H1 (cell line): ENCODE measurements around the gene SLC39A7. TPM values are rescaled to one million over a fixed set of nuclear protein-coding genes. Genes with fewer than 3 reads are reported as not detected.

ENCODE experiments used
- CTCF ChIA-PET: fragments of 300-600 bp; sonication (Branson Sonifier 250); formaldehyde crosslinking; loops from one replicate; lab custom pipeline; 2021; ENCODE audit not compliant: partially characterized antibody; lab: Charles Lee
- POLR2A ChIA-PET: fragments of 300-600 bp; sonication (Branson Sonifier 250); formaldehyde crosslinking; loops from one replicate; lab custom pipeline; 2021; ENCODE audit warnings: inconsistent platforms; ENCODE audit not compliant: partially characterized antibody; lab: Charles Lee
- DNase-seq, 2 experiments: peaks; one replicate each; pipeline versions ENCODE4 v3.0.0 to v3.0.0-alpha.2; 2010 to 2022; ENCODE audit warnings: low spot score in 2 of 2, low read depth in 1 of 2, mixed read lengths in 1 of 2
- FAIRE-seq: peaks from 2 replicates; lab custom pipeline; 2011; peaks lifted over from hg19 to GRCh38; lab: Jason Lieb, UNC
- H2AFZ ChIP-seq: 2 replicates; pipeline ENCODE4 v1.8.1; 2012; ENCODE audit warnings: low read length, inconsistent platforms
- H2AK5ac ChIP-seq: 2 replicates; pipeline ENCODE4 v1.6.1; 2013; ENCODE audit warnings: low read depth, low read length
- H2BK120ac ChIP-seq: replicated peaks from 2 replicates; pipeline ENCODE3; 2013; ENCODE audit warnings: low read depth, low read length, inconsistent platforms
- H2BK12ac ChIP-seq: 2 replicates; pipeline ENCODE4 v1.6.1; 2013; ENCODE audit warnings: low read depth, low read length
- H2BK15ac ChIP-seq: 2 replicates; pipeline ENCODE4 v1.6.1; 2013; ENCODE audit warnings: low read length
- H2BK20ac ChIP-seq: 2 replicates; pipeline ENCODE4 v1.6.1; 2013; ENCODE audit warnings: low read length
- H2BK5ac ChIP-seq: 2 replicates; pipeline ENCODE4 v1.6.1; 2013; ENCODE audit warnings: low read depth, low read length
- H3K14ac ChIP-seq: 2 replicates; pipeline ENCODE4 v1.6.1; 2013; ENCODE audit warnings: inconsistent platforms; ENCODE audit not compliant: insufficient read length
- H3K18ac ChIP-seq: 2 replicates; pipeline ENCODE4 v1.6.1; 2013; ENCODE audit warnings: low read length; ENCODE audit errors: extremely low read depth
- H3K23ac ChIP-seq: 2 replicates; pipeline ENCODE4 v1.6.1; 2013; ENCODE audit warnings: inconsistent platforms; ENCODE audit not compliant: insufficient read length
- H3K23me2 ChIP-seq: 2 replicates; pipeline ENCODE4 v1.6.1; 2013; ENCODE audit warnings: low read depth, low read length
- H3K27ac ChIP-seq: 2 replicates; pipeline ENCODE4 v1.6.1; 2011; ENCODE audit warnings: low read depth, low read length, inconsistent platforms
- H3K27me3 ChIP-seq, 4 experiments: replicated peaks in 1 of 4; 1 replicate in 1 of 4; 2 replicates in 3 of 4; pipeline versions ENCODE4 v1.6.1 to v1.8.1; 2011 to 2013; ENCODE audit warnings: low read length in 3 of 4, mild to moderate bottlenecking in 3 of 4, inconsistent platforms in 2 of 4, mixed read lengths in 2 of 4, moderate library complexity in 1 of 4; ENCODE audit not compliant: control insufficient read depth in 3 of 4, insufficient read depth in 3 of 4; ENCODE audit errors: extremely low read depth in 1 of 4
- H3K36me3 ChIP-seq, 4 experiments: 2 replicates each; pipeline versions ENCODE4 v1.6.1 to v1.8.1; 2011 to 2013; ENCODE audit warnings: mild to moderate bottlenecking in 4 of 4, low read length in 3 of 4, moderate library complexity in 2 of 4, control low read depth in 1 of 4, inconsistent platforms in 1 of 4; ENCODE audit not compliant: insufficient read depth in 4 of 4, control insufficient read depth in 2 of 4
- H3K4ac ChIP-seq: replicated peaks from 2 replicates; pipeline ENCODE3; 2013; ENCODE audit warnings: low read length, low read depth, mixed read lengths, inconsistent platforms; ENCODE audit not compliant: insufficient read length
- H3K4me1 ChIP-seq, 4 experiments: replicated peaks in 1 of 4; 1 replicate in 1 of 4; 2 replicates in 3 of 4; pipeline versions ENCODE4 v1.6.1 to v1.8.1; 2011 to 2013; ENCODE audit warnings: low read length in 3 of 4, inconsistent platforms in 2 of 4, mixed read lengths in 1 of 4; ENCODE audit not compliant: insufficient read depth in 4 of 4, control insufficient read depth in 3 of 4
- H3K4me2 ChIP-seq, 2 experiments: 2 replicates each; pipeline versions ENCODE4 v1.6.1 to v1.8.1; 2011 to 2013; ENCODE audit warnings: low read depth in 2 of 2, low read length in 2 of 2, control low read depth in 1 of 2, inconsistent platforms in 1 of 2, mild to moderate bottlenecking in 1 of 2; ENCODE audit not compliant: insufficient read depth in 1 of 2
- H3K4me3 ChIP-seq, 4 experiments: fragments of 200-600, 300-600 bp in 1 of 4; sonication (generic), shearing (Covaris generic), sonication (Bioruptor Twin) in 1 of 4; 2 replicates each; pipeline versions ENCODE4 v1.5.1 to v1.8.1; 2011 to 2016; ENCODE audit warnings: low read length in 4 of 4, low read depth in 3 of 4, control low read depth in 2 of 4, inconsistent platforms in 2 of 4, mild to moderate bottlenecking in 2 of 4, mixed read lengths in 1 of 4, moderate library complexity in 1 of 4; ENCODE audit not compliant: insufficient read depth in 2 of 4; ENCODE audit errors: extremely low read depth in 1 of 4
- H3K56ac ChIP-seq: replicated peaks from 2 replicates; pipeline ENCODE3; 2013; ENCODE audit warnings: low read depth, mild to moderate bottlenecking, mixed read lengths, low read length, inconsistent platforms; ENCODE audit not compliant: insufficient read length
- H3K79me1 ChIP-seq: 2 replicates; pipeline ENCODE4 v1.6.1; 2013; ENCODE audit warnings: low read depth, low read length, control low read depth
- H3K79me2 ChIP-seq, 2 experiments: 2 replicates each; pipeline versions ENCODE4 v1.6.1 to v1.8.1; 2012 to 2013; ENCODE audit warnings: low read length in 2 of 2, mild to moderate bottlenecking in 2 of 2, inconsistent platforms in 1 of 2; ENCODE audit not compliant: insufficient read depth in 2 of 2, control insufficient read depth in 1 of 2
- H3K9ac ChIP-seq, 4 experiments: replicated peaks in 1 of 4; 1 replicate in 1 of 4; 2 replicates in 3 of 4; pipeline versions ENCODE4 v1.6.1 to v1.8.1; 2011 to 2013; ENCODE audit warnings: low read depth in 3 of 4, low read length in 3 of 4, control low read depth in 2 of 4, mild to moderate bottlenecking in 2 of 4, moderate library complexity in 2 of 4, inconsistent platforms in 1 of 4; ENCODE audit errors: extremely low read depth in 1 of 4
- H3K9me3 ChIP-seq, 2 experiments: 2 replicates each; pipeline versions ENCODE4 v1.6.1 to v1.8.1; 2012 to 2013; ENCODE audit warnings: mild to moderate bottlenecking in 2 of 2, moderate library complexity in 2 of 2, control low read depth in 1 of 2, inconsistent platforms in 1 of 2, low read depth in 1 of 2, low read length in 1 of 2, mixed read lengths in 1 of 2; ENCODE audit not compliant: insufficient read depth in 2 of 2
- H4K20me1 ChIP-seq, 2 experiments: replicated peaks in 1 of 2; 2 replicates each; pipeline versions ENCODE3 to v1.8.1; 2011 to 2013; ENCODE audit warnings: inconsistent platforms in 2 of 2, low read length in 2 of 2, mild to moderate bottlenecking in 1 of 2; ENCODE audit not compliant: insufficient read depth in 2 of 2, control insufficient read depth in 1 of 2
- H4K5ac ChIP-seq: 2 replicates; pipeline ENCODE4 v1.6.1; 2013; ENCODE audit warnings: low read length, low read depth, mixed read lengths, inconsistent platforms; ENCODE audit not compliant: insufficient read length
- H4K8ac ChIP-seq: 2 replicates; pipeline ENCODE4 v1.8.0; 2013; ENCODE audit warnings: mild to moderate bottlenecking, moderate library complexity, low read length, inconsistent platforms; ENCODE audit not compliant: insufficient read depth; ENCODE audit errors: extremely low read depth
- H4K91ac ChIP-seq: replicated peaks from 2 replicates; pipeline ENCODE3; 2013; ENCODE audit warnings: low read length, mixed read lengths, inconsistent platforms; ENCODE audit not compliant: insufficient read length
- ATF2 ChIP-seq: IDR thresholded peaks from 2 replicates; pipeline ENCODE4 v1.6.1; 2012; ENCODE audit warnings: low read length, inconsistent platforms
- BRCA1 ChIP-seq: IDR thresholded peaks from 2 replicates; pipeline ENCODE4 v1.6.1; 2012; ENCODE audit warnings: low read depth, low read length, improper control_type of control experiment
- CEBPB ChIP-seq: IDR thresholded peaks from 2 replicates; pipeline ENCODE4 v1.6.1; 2012; ENCODE audit warnings: low read depth, low read length
- CTBP2 ChIP-seq: IDR thresholded peaks from 2 replicates; pipeline ENCODE4 v1.7.0; 2011; ENCODE audit warnings: borderline replicate concordance, mild to moderate bottlenecking, moderate library complexity, mixed read lengths, low read length; ENCODE audit not compliant: insufficient read depth, insufficient read length
- KDM4A ChIP-seq: IDR thresholded peaks from one replicate; pipeline ENCODE4 v1.7.1; 2012; ENCODE audit warnings: low read depth, mild to moderate bottlenecking, moderate library complexity, low read length, inconsistent platforms; ENCODE audit not compliant: severe bottlenecking
- SIN3A ChIP-seq, 2 experiments: IDR thresholded peaks in 1 of 2; conservative IDR thresholded peaks in 1 of 2; 2 replicates each; pipeline ENCODE4 v1.6.1; 2011 to 2012; ENCODE audit warnings: low read length in 2 of 2, improper control_type of control experiment in 1 of 2, low read depth in 1 of 2, mild to moderate bottlenecking in 1 of 2
- SUZ12 ChIP-seq: fragments of 200-600 bp; sonication (generic); IDR thresholded peaks from 2 replicates; pipeline ENCODE4 v1.6.1; 2012; ENCODE audit warnings: mild to moderate bottlenecking, inconsistent platforms, low read length, moderate library complexity, mixed read lengths
- TAF1 ChIP-seq: IDR thresholded peaks from 2 replicates; pipeline ENCODE4 v1.6.1; 2011; ENCODE audit warnings: mild to moderate bottlenecking, low read depth, low read length
- TBP ChIP-seq: IDR thresholded peaks from 2 replicates; pipeline ENCODE4 v1.6.1; 2011; ENCODE audit warnings: low read depth, low read length, improper control_type of control experiment
- TCF12 ChIP-seq: IDR thresholded peaks from 2 replicates; pipeline ENCODE4 v1.6.1; 2011; ENCODE audit warnings: low read depth, mild to moderate bottlenecking, low read length
- WGBS, 2 experiments: shearing (Covaris generic) in 1 of 2; methylation state at CpG; one replicate each; pipeline versions ENCODE4 v1.1.6 to v1.1.7; 2013 to 2015; ENCODE audit warnings: low lambda C conversion rate in 2 of 2, mixed read lengths in 2 of 2, inconsistent platforms in 1 of 2, low coverage in 1 of 2, missing lambda C conversion rate in 1 of 2; ENCODE audit not compliant: insufficient replicate concordance in 2 of 2, insufficient coverage in 1 of 2, insufficient read length in 1 of 2; ENCODE audit errors: extremely low coverage in 1 of 2, missing lambda C conversion rate in 1 of 2; 5-methylcytosine and 5-hydroxymethylcytosine counted together
- polyA plus RNA-seq, 7 experiments: library from polyadenylated mRNA; depleted of rRNA in 3 of 7; stranded (reverse) in 5 of 7; unstranded in 2 of 7; fragments of >200 nt in 5 of 7; fragments of 200-250 nt in 2 of 7; gene quantifications; 1 replicate in 5 of 7; 2 replicates in 1 of 7; 4 replicates in 1 of 7; pipeline versions ENCODE4 v1.2.1 to v1.2.3, GENCODE V29; 2011 to 2013; ENCODE audit warnings: missing spikeins in 2 of 7, mixed read lengths in 2 of 7
- total RNA-seq: library from RNA; stranded (reverse); fragmentation: NEBNext Ultra II Directional; extraction: Animal tissue kit (Norgen Biotek cat#: 25700); gene quantifications from 2 replicates; pipeline ENCODE4 v1.2.1, GENCODE V29; 2021

SLC39A7 gene
- total and polyA plus RNA-seq, 2 of the 8 experiments (the other 6 are each of a cell fraction or from before 2014, with no cell fraction given): 63.3 to 123 TPM

DNA sequence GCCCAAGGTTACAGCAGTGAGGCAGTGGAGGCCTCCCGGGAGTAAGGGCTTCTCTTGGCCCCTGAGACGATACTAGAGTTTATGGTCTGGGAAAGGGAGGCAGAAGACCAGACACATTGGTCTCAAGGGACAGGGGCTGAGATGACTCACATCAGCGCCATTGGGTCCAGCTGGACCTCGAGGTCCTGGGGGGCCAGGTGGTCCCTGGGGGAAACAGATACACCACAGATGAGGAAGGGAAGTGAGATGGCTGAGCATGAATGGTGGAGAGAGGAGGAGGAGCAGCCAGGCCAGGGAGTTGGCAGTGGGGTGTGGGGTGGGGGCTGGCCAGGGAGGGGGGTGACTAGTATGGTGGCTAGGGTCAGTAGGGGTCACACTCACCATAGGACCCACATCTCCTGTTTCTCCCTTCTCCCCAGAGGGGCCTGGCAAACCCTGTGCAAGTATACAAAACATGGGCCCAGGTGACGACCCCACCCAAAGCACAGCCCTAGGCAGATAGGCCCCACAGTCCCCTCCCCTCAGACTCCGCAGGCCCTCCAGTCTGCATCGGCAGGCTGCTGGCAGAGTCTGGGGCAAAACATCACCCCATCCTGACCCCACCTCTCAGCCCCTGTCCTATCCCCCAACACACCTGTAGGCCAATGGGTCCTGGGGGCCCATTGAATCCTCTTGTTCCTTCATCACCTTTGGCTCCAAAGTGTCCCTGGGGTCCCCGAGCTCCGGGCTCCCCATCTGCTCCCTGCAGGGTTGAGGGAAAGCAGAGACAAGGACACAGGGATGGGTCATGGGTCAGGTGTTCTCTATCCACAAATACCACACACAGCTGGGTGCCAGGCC lies 30.3 kb upstream of the SLC39A7 start:
- ChIA-PET POLR2A (interaction anchor here (0.7 to 1.7 kb wide), 3 partner anchors 53 to 196 kb away, joined by 3 to 4 read pairs (median 3); no protein-coding TSS in a partner anchor), CTCF (interaction anchor here (1.3 to 4.2 kb wide), 2 partner anchors 46 to 170 kb away, joined by 3 to 45 read pairs; no protein-coding TSS in a partner anchor)
- Histone ChIP-seq H3K4me3 (no peak overlapping the region), H2BK120ac (no peak overlapping the region), H4K91ac (no peak overlapping the region), H3K18ac (no peak overlapping the region), H3K23me2 (no peaks in the 10 kb centered on the region), H3K9me3 (no peaks in the 10 kb centered on the region), H2BK15ac (no peak overlapping the region), H2BK12ac (no peak overlapping the region), H2BK20ac (no peak overlapping the region), H3K4ac (no peak overlapping the region), H2AK5ac (no peak overlapping the region), H2AFZ (no peak overlapping the region), H2BK5ac (no peak overlapping the region), H3K36me3 (no peaks in the 10 kb centered on the region), H3K79me1 (no peaks in the 10 kb centered on the region), H3K14ac (no peak overlapping the region), H3K79me2 (no peaks in the 10 kb centered on the region), H3K27me3 (no peaks in the 10 kb centered on the region), H3K23ac (no peak overlapping the region), H3K4me2 (no peak overlapping the region), H3K56ac (no peak overlapping the region), H4K8ac (no peak overlapping the region), H3K9ac (no peak overlapping the region; a peak in 1 of 7 replicates), H3K27ac (no peak overlapping the region), H4K5ac (no peak overlapping the region), H4K20me1 (peaks cover 0 to 3% of the 10 kb centered on the region in 2 experiments), H3K4me1 (no peaks in the 10 kb centered on the region; a peak in 2 of 7 replicates)
- WGBS, 2 experiments: 87% methylated on average over 9 of the region's 9 CpGs; no CpG with 5 or more reads in 1 of the 2 experiments
- no peak for DNase-seq
- FAIRE-seq: no peak
- TF ChIP-seq TCF12: no peak
- TF ChIP-seq SIN3A (conservative IDR thresholded peaks at IDR 0.05 in 1 of 2, IDR thresholded peaks at IDR 0.05 in 1 of 2; ENCODE audit: low read depth in 1 of 2, low read length in 2 of 2): no peak
- no peak for TF ChIP-seq KDM4A
- no peak for TF ChIP-seq CTBP2
- no peak for TF ChIP-seq TBP
- TF ChIP-seq CEBPB: no peak
- TF ChIP-seq BRCA1: no peak
- TF ChIP-seq TAF1: no peak
- TF ChIP-seq SUZ12: no peak
- no peak for TF ChIP-seq ATF2
